Heart left ventricle (tissue), 16 donors: ENCODE data around the gene LIMK2. TPM values are rescaled to one million over a fixed set of nuclear protein-coding genes. Genes with fewer than 3 reads are reported as not detected.

Experiments used
- ATAC-seq, 4 donors: fragments of 200-7000 bp; cut with Tn5 transposase; one replicate each; pipeline ENCODE4 v1.9.1; 2020 to 2022; ENCODE audit warnings: moderate library complexity in 4 of 4, mild to moderate bottlenecking in 3 of 4, moderate number of reproducible peaks in 1 of 4
- DNase-seq, 5 donors: peaks; one replicate each; pipeline ENCODE4 v3.0.0-alpha.2; 2020
- H3K27ac ChIP-seq, 12 donors: fragments of 200-600 bp; sonication (generic) in 4 of 12; one replicate each; pipeline versions ENCODE4 v1.5.0 to v1.8.0; 2016 to 2022; ENCODE audit warnings: mild to moderate bottlenecking in 2 of 12
- H3K27me3 ChIP-seq, 9 donors: fragments of 200-600 bp; sonication (generic) in 2 of 9; one replicate each; pipeline versions ENCODE4 v1.5.1 to v1.8.0; 2016 to 2022; ENCODE audit warnings: mild to moderate bottlenecking in 3 of 9
- H3K36me3 ChIP-seq, 9 donors: fragments of 200-600 bp; sonication (generic) in 2 of 9; one replicate each; pipeline versions ENCODE4 v1.5.0 to v1.8.0; 2018 to 2022; ENCODE audit warnings: mild to moderate bottlenecking in 2 of 9
- H3K4me1 ChIP-seq, 12 donors: fragments of 200-600 bp; sonication (generic) in 4 of 12; one replicate each; pipeline versions ENCODE4 v1.5.0 to v1.8.0; 2016 to 2022; ENCODE audit warnings: mild to moderate bottlenecking in 3 of 12
- H3K4me3 ChIP-seq, 12 donors: fragments of 200-600 bp; sonication (generic) in 4 of 12; one replicate each; pipeline versions ENCODE4 v1.5.0 to v1.8.0; 2017 to 2022; ENCODE audit warnings: mild to moderate bottlenecking in 9 of 12, moderate library complexity in 4 of 12
- H3K9me3 ChIP-seq, 12 donors: fragments of 200-600 bp; sonication (generic) in 4 of 12; one replicate each; pipeline versions ENCODE4 v1.5.0 to v1.8.0; 2016 to 2022; ENCODE audit warnings: mild to moderate bottlenecking in 1 of 12
- CTCF ChIP-seq, 12 donors: fragments of 200-600 bp; sonication (generic) in 4 of 12; IDR thresholded peaks; one replicate each; pipeline versions ENCODE4 v1.5.0 to v1.8.0; 2018 to 2022; ENCODE audit warnings: antibody characterized with exemption in 12 of 12, mild to moderate bottlenecking in 5 of 12
- POLR2A ChIP-seq, 2 donors: fragments of 450-650 bp; IDR thresholded peaks; one replicate each; pipeline ENCODE4 v1.6.1; 2017; ENCODE audit warnings: antibody characterized with exemption in 2 of 2, mild to moderate bottlenecking in 2 of 2, moderate library complexity in 2 of 2
- WGBS, 4 donors: extraction: QIAGEN DNeasy Blood & Tissue Kit in 2 of 4; methylation state at CpG; one replicate each; pipeline versions ENCODE4 v1.1.5 to v1.1.7; 2013 to 2018; 5-methylcytosine and 5-hydroxymethylcytosine counted together
- intact Hi-C, 10 donors: fragments of 100-400 bp; cut with DNase I; formaldehyde crosslinking; loops; one replicate each; pipeline versions ENCODE4 v1.11.1 to v1.14.2; 2022
- polyA plus RNA-seq, 2 donors: library from polyadenylated mRNA; stranded (reverse); fragments of 200-250 nt; gene quantifications; one replicate each; pipeline ENCODE4 v1.2.3, GENCODE V29; 2013
- total RNA-seq, 9 donors: library from RNA; depleted of rRNA in 2 of 9; stranded (reverse); fragments of >200 nt in 2 of 9; fragmentation: NEBNext Ultra II Directional in 3 of 9; extraction: Animal tissue kit (Norgen Biotek cat#: 25700) in 3 of 9; gene quantifications; one replicate each; pipeline versions ENCODE4 v1.1.0 to v1.2.4, GENCODE V29; 2016 to 2023
- donor health status: ischemic (EF 13 %, LVEDD 7.1; RV severe dilation, severe dysfunction).
- donor health status: healthy with polysubstance abuse.
- donor health status: DM: no; HTN: yes; CAD: no.
- donor health status: DM: no; HTN: no; CAD: no.
- donor health status: ischemic (EF 25% LVEDD 6.9; RV normal size, moderate dysfunction).
- donor health status: ischemic (EF 25% LVEDD 5.7; RV mildly dilated, moderate dysfunction).
- donor health status: healthy.
- donor health status: DM: yes; HTN: yes; CAD: no.
- donor health status: ischemic (EF 35%, LVEDD 5.7; RV mildly dilated, moderate dysfunction).
- donor health status: nonischemic (EF 11% LVEDD 7.7; RV severe dilation, severe dysfunction).
- donor health status: DM: yes; HTN: yes; CAD: no.
- donor health status: PGD.
- donor health status: ischemic (EF 29% LVEDD 5.4; RV normal size, mild dysfunction).
- donor health status: nonischemic (EF 23%, LVEDD 6.1; RV moderate dilation, normal function).

The LIMK2 gene
- total and polyA plus RNA-seq, 11 donors = 7.0 to 33.3 (median 9.4) TPM

- H3K4me1 ChIP-seq = peaks cover 0 to 33% (median 14%) of the 10 kb centered on the region in 12 donors
- no peak overlapping the region for H3K4me3 ChIP-seq
- H3K27me3 ChIP-seq = no peaks in the 10 kb centered on the region
- no peaks in the 10 kb centered on the region for H3K9me3 ChIP-seq
- WGBS, 4 donors = 88 to 97% (median 95%) methylated on average over 1 of the region's 1 CpG
- ATAC-seq (no peak), DNase-seq (no peak)
- H3K36me3 ChIP-seq = peaks cover 0 to 32% (median 18%) of the 10 kb centered on the region in 9 donors
- no peak overlapping the region for H3K27ac ChIP-seq
- intact Hi-C loops = no loop called here
- TF ChIP-seq POLR2A (IDR thresholded peaks at IDR 0.05) (no peak), CTCF (IDR thresholded peaks at IDR 0.05) (no peak)
Measured at GRCh38 chr22:31176923-31177322, 35.2 kb upstream of the LIMK2 start.

- 83 to 88% (median 86%) methylated on average over 6 of the region's 6 CpGs for WGBS, 4 donors
- TF ChIP-seq CTCF (IDR thresholded peaks at IDR 0.05) (no peak), POLR2A (IDR thresholded peaks at IDR 0.05) (no peak)
- Histone ChIP-seq H3K36me3 (peaks cover 0 to 39% (median 21%) of the 10 kb centered on the region in 9 donors), H3K4me3 (no peak overlapping the region), H3K9me3 (no peaks in the 10 kb centered on the region), H3K4me1 (peaks cover 0 to 29% (median 14%) of the 10 kb centered on the region in 12 donors), H3K27me3 (no peaks in the 10 kb centered on the region), H3K27ac (no peak overlapping the region)
- intact Hi-C loops = no loop called here
- ATAC-seq (no peak), DNase-seq (no peak)
Measured at GRCh38 chr22:31177420-31178162, 34.5 kb upstream of the LIMK2 start.

GRCh38 chr22:31178859-31179258, 33.2 kb upstream of the LIMK2 start:
- ATAC-seq = peak in 1 of 4 donors; percentile 38
- H3K27me3 ChIP-seq = no peaks in the 10 kb centered on the region
- TF ChIP-seq CTCF (IDR thresholded peaks at IDR 0.05) = no peak
- no peak for DNase-seq
- 96 to 99% (median 97%) methylated on average over 2 of the region's 2 CpGs for WGBS, 4 donors
- no peak overlapping the region for H3K4me3 ChIP-seq
- H3K27ac ChIP-seq = no peak overlapping the region
- intact Hi-C loops = no loop called here
- H3K36me3 ChIP-seq = peaks cover 0 to 42% (median 28%) of the 10 kb centered on the region in 9 donors
- H3K4me1 ChIP-seq = peaks cover 0 to 23% (median 9%) of the 10 kb centered on the region in 12 donors
- H3K9me3 ChIP-seq = no peaks in the 10 kb centered on the region

- DNase-seq (no peak), ATAC-seq (peak in 3 of 4 donors; percentile 48 to 62 (median 59))
- Histone ChIP-seq H3K4me3 (no peak overlapping the region), H3K27ac (no peak overlapping the region), H3K9me3 (no peaks in the 10 kb centered on the region), H3K4me1 (peaks cover 0 to 18% (median 5%) of the 10 kb centered on the region in 12 donors), H3K27me3 (no peaks in the 10 kb centered on the region), H3K36me3 (peaks cover 0 to 44% (median 28%) of the 10 kb centered on the region in 9 donors)
- TF ChIP-seq POLR2A (IDR thresholded peaks at IDR 0.05) = no peak
- no peak for TF ChIP-seq CTCF (IDR thresholded peaks at IDR 0.05)
- intact Hi-C loops = no loop called here
- 22 to 50% (median 47%) methylated on average over 1 of the region's 1 CpG for WGBS, 4 donors
Measured at GRCh38 chr22:31179345-31179744, 32.8 kb upstream of the LIMK2 start.
